ENCODE results near the gene NEAT1. TPM values are rescaled to one million over a fixed set of nuclear protein-coding genes. Genes with fewer than 3 reads are reported as not detected.
A peak's percentile ranks its signal among the peaks of the same experiment; 100 is the strongest.

NEAT1 gene
- polyA plus RNA-seq, 1 experiment = 72.3 TPM

DNA sequence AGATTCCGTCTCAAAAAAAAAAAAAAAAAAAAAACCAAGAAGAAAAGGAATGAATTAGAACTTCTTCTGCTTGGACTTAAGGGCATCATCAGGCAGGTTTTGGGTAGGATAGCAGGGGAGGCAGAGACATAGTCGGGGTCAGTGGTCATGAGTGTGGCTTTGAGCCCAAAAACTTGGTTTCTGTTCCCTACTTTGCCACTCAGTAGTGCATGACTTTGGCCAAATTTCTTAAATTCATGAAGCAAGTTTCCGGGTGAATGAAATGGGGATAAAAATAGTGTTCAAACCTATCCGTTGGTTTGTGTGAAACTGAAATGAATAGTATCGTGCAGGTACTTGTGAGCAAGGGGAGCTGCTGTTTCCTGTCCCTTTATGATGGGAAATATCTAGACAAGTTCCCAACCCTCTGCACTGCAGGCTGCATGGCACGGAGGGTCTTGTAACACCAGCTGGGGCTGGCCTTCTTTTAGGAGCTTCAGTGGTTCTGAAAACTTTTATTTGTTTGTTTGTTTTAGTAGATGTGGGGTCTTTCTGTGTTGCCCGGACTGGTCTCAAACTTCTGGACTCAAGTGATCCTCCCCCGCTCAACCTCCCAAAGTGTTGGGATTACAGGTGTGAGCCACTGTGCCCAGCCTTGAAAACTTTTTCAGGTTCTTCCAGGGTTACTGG lies 18.4 kb downstream of the NEAT1 start:
- ChIA-PET CTCF (interaction anchor here (0.6 to 1.6 kb wide), 2 partner anchors 8 to 67 kb away, joined by 3 to 5 read pairs; no protein-coding TSS in a partner anchor), POLR2A (interaction anchor here (0.7 to 11.0 kb wide), 4 partner anchors 22 to 63 kb away, joined by 3 to 322 read pairs (median 4); partner anchors contain the start of gene MALAT1)
- Histone ChIP-seq H3K9me3 (ENCODE audit: control insufficient read depth, insufficient read depth, low read length) (no peaks in the 10 kb centered on the region), H3K27me3 (ENCODE audit: control insufficient read depth, insufficient read depth, low read length) (no peaks in the 10 kb centered on the region), H3K4me3 (ENCODE audit: low read depth, low read length) (no peak overlapping the region), H3K27ac (ENCODE audit: low read depth, low read length) (no peak overlapping the region)
- TF ChIP-seq, protein P1, sequence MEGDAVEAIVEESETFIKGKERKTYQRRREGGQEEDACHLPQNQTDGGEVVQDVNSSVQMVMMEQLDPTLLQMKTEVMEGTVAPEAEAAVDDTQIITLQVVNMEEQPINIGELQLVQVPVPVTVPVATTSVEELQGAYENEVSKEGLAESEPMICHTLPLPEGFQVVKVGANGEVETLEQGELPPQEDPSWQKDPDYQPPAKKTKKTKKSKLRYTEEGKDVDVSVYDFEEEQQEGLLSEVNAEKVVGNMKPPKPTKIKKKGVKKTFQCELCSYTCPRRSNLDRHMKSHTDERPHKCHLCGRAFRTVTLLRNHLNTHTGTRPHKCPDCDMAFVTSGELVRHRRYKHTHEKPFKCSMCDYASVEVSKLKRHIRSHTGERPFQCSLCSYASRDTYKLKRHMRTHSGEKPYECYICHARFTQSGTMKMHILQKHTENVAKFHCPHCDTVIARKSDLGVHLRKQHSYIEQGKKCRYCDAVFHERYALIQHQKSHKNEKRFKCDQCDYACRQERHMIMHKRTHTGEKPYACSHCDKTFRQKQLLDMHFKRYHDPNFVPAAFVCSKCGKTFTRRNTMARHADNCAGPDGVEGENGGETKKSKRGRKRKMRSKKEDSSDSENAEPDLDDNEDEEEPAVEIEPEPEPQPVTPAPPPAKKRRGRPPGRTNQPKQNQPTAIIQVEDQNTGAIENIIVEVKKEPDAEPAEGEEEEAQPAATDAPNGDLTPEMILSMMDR (IDR thresholded peaks at IDR 0.05; ENCODE audit: low read depth, low read length) = no peak
- no peak for DNase-seq (ENCODE audit: low read depth, low spot score)

DNA sequence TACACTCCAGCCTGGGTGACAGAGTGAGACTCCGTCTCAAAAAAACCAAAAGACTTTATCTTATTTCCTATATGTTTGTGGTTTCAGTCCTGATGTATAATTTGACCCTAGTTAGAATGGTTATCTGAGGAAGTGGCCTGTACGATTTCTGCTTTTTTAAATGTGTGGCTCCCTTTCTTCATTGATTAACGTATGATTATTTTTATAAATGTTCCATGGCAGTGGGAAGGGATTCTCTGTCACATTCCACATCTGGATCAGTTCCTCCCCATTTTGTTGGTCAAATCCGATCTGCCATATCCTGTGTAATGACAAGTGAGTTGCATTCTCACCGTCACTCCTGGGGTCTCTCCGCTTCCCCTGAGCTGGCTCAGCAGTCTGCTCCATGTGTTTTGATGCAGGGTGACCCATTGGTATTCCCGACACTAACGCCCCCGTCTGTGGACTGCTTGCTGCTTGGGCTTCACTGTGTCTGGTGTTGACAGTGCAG lies 20.3 kb downstream of the NEAT1 start:
- ChIA-PET CTCF (no interaction called here), POLR2A (interaction anchor here (0.6 to 11.0 kb wide), 6 partner anchors 10 to 61 kb away, joined by 3 to 322 read pairs (median 4); partner anchors contain the start of gene MALAT1)
- H3K27me3 ChIP-seq (ENCODE audit: control insufficient read depth, insufficient read depth, low read length) = no peaks in the 10 kb centered on the region
- H3K4me3 ChIP-seq (ENCODE audit: low read depth, low read length) = no peak overlapping the region
- no peak for DNase-seq (ENCODE audit: low read depth, low spot score)
- TF ChIP-seq, protein P1 (IDR thresholded peaks at IDR 0.05; ENCODE audit: low read depth, low read length) = no peak
- peak overlapping the region; percentile 73 for H3K27ac ChIP-seq (ENCODE audit: low read depth, low read length)
- H3K9me3 ChIP-seq (ENCODE audit: control insufficient read depth, insufficient read depth, low read length) = no peaks in the 10 kb centered on the region; the same call in 1 of the 2 replicates

DNA sequence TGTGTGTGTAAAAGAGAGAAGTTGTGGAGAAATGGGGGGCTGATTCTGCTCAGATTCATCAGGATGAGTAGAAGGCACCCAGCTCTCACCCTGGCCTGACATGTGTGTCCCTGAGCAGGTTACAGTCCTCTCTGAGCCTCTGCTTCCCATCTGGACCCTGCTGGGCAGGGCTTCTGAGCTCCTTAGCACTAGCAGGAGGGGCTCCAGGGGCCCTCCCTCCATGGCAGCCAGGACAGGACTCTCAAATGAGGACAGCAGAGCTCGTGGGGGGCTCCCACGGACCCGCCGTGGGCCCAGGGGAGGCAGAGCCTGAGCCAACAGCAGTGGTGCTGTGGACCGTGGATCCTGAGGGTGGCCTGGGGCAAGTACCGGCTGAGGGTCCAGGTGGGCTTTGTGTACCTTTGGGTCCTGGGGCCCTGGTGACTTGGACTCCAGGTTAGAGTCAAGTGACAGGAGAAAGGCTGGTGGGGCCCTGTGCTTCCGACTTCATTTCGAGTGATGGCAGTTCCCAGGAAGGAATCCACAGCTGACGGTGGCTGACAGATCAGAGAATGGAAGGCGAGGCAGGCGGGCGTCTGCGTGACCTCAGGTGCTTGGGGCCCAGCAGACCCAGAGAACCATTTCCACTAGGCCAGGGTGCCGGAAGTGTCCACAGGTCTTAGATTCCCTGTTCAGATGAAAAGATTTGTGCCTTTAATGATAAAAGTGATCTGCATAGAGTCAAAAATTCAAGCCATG lies 21.9 kb downstream of the NEAT1 start:
- POLR2A ChIA-PET = interaction anchor here (0.6 to 11.0 kb wide), 8 partner anchors 14 to 88 kb away, joined by 3 to 322 read pairs (median 4); partner anchors contain the start of gene MALAT1
- no peaks in the 10 kb centered on the region; the same call in 1 of the 2 replicates for H3K9me3 ChIP-seq (ENCODE audit: control insufficient read depth, insufficient read depth, low read length)
- H3K27me3 ChIP-seq (ENCODE audit: control insufficient read depth, insufficient read depth, low read length) = no peaks in the 10 kb centered on the region
- DNase-seq (ENCODE audit: low read depth, low spot score) = no peak
- H3K4me3 ChIP-seq (ENCODE audit: low read depth, low read length) = no peak overlapping the region
- peak overlapping the region; percentile 73 for H3K27ac ChIP-seq (ENCODE audit: low read depth, low read length)
- CTCF ChIA-PET = no interaction called here
- TF ChIP-seq, protein P1 (IDR thresholded peaks at IDR 0.05; ENCODE audit: low read depth, low read length) = no peak

DNA sequence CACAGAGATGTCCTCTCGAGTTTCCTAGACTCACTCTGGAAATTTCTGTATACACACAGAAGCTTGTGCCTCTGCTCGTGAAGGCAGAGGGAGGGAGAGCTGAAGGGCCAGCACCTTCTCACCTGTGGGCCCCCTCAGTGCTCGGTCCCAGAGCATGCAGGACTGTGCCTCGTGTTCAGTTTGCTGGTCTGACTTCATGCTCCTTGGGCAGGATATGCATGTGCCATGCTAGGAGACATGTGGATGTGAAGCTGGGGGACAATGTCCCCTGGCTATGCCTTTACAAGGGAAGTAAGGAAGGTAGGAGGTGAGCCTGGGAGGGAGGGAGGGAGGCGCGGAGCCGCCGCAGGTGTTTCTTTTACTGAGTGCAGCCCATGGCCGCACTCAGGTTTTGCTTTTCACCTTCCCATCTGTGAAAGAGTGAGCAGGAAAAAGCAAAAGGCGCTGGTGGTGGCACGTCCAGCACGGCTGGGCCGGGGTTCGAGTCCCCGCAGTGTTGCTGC lies 22.6 kb downstream of the NEAT1 start:
- ChIA-PET POLR2A (interaction anchor here (1.0 to 11.0 kb wide), 5 partner anchors 8 to 58 kb away, joined by 3 to 322 read pairs (median 11); partner anchors contain the start of gene MALAT1), CTCF (no interaction called here)
- no peak for DNase-seq (ENCODE audit: low read depth, low spot score)
- TF ChIP-seq, protein P1 (IDR thresholded peaks at IDR 0.05; ENCODE audit: low read depth, low read length) = no peak
- Histone ChIP-seq H3K9me3 (ENCODE audit: control insufficient read depth, insufficient read depth, low read length) (no peaks in the 10 kb centered on the region; the same call in 1 of the 2 replicates), H3K27ac (ENCODE audit: low read depth, low read length) (peak overlapping the region; percentile 31), H3K27me3 (ENCODE audit: control insufficient read depth, insufficient read depth, low read length) (no peaks in the 10 kb centered on the region), H3K4me3 (ENCODE audit: low read depth, low read length) (no peak overlapping the region)
